ENCODE data around the gene NMNAT3.

Gene NMNAT3

GRCh38 chr3:139538733-139539132, 139.0 kb downstream of the NMNAT3 start:
- peak; percentile 28 for DNase-seq

GRCh38 chr3:139537795-139538621, 139.8 kb downstream of the NMNAT3 start:
- no peak for DNase-seq

DNA sequence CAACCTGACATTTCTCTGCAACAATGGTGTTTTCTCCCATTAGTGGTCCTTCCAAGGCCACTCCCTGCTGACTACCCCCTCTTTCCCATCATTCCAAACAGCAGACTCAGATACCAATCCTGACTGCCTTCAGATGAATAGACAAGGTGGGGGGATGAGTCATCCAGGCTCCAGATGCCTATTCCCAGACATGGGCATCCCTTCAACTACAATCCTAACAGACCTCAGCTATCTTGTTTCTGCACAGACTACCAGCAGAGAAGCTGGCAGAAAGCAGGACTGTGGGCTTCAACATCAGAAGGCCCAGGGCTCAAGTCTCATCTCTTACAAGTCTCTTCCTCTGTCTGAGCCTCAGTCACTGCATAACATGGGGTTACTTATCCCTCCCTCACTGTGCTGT, 140.4 kb downstream of the NMNAT3 start:
- no peak for DNase-seq

- DNase-seq, result peak; percentile 41
Observed at GRCh38 chr3:139534992-139535879, 142.5 kb downstream of the NMNAT3 start.

- peak; percentile 98 for DNase-seq
Observed at GRCh38 chr3:139534455-139534812, 143.3 kb downstream of the NMNAT3 start.

DNA sequence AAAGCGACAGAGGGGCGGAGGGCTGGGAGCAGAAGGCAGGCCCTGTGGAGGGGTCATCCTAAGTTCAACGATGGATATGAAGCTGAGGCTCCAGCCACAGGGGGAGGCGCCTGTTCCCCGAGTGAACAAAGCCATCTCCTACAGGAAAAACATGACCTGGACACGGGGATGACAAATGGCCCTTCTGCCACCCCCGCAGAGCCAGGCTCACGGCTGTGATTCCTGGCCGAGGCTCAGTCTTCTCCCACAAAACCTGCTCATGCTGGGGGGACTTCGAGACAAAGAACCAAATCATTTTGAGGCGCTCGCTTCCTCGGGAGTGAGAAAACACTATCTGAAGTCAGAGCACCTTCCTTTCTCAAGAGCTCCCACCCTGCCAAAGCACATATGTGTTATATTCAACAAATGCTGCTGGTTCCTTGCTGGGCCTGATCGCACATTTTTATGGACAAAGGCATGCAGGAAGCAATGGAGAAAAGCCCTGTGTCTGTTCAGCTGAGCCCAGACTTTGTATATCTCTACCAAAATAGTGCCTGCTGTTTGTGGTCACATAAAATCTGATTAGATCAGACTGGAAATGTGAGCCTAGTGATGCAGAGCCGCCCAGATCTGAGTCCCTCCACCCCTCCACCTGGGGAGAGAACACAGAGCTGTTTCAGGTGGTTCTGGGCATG, 143.9 kb downstream of the NMNAT3 start:
- DNase-seq, result peak; percentile 88

DNA sequence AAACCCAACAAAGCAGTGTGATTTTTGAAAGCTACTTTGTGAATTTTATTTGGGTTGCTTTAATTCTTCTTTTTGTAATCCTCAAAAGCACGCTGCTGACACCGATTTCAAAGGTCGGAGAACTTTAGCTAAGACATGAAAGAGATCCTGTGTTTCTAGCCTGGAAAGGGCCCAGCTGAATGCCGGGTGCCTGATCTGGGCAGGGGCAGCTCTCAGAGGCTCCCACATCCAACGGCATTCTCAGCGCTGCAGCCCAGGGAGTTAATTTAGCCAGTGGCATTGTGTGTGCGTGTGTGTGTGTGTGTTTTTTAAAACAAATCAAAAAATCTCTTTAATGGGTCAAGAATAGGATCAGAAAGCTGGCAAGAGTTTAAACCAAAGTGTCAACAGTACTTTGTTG, 144.8 kb downstream of the NMNAT3 start:
- no peak for DNase-seq

DNA sequence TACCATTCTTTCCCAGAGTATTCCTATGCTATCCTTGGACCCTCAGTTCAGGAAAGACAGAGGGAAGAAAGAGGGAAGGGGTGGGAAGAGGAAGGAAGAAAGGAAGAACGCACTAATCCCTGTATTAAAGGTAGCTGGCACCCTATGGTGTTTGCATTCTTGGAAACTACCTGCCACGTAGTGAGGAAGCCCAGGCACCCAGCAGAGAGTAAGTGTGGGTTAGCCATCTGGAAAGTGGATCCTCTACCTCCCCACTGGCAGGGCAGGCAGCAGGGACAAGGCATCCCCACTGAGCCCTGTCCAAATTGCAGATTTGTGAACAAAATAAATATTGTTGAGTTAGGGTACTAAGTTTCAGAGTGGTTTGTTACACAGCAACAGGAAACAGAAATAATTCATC, 147.1 kb downstream of the NMNAT3 start:
- DNase-seq, result peak; percentile 40

DNA sequence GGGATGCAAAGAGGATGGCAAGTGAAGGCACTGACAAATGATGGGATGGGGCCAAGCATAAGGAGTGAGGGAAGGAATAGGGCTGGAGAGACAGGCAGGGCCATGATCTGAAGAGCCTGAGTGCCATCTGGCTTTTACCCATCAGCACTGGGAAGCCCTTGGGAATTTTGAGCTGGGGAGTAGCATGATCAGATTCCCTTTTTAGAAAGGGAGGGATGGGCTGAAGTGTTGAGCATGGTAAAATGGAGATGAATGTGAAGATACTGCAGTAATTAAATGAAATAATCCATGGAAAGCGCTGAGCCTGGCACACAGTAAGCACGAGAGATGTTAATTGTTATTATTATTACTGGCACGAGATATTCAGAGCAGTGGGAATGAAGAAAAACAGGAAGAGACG, 148.1 kb downstream of the NMNAT3 start:
- DNase-seq, result no peak

DNA sequence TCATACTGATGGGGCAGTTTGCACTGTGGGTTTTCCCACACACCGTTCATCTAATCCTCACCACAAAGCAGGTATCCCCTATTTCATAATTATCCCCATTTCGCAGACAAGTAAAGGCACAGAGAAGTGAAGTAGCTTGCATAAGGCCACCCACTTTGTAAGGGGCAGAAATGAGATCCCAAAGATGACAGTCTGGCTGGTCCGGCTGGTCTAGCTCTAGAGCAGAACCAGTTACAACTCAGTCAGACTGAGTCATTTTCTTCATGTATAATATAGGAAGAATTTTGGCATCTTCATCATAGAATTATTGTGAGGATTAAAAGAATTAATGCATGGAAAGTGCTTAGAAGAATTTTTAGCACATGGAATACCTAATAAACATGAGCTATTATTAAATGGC, 148.8 kb downstream of the NMNAT3 start:
- DNase-seq, result no peak

GRCh38 chr3:139528281-139528680, 149.5 kb downstream of the NMNAT3 start:
- no peak for DNase-seq

GRCh38 chr3:139527265-139527664, 150.5 kb downstream of the NMNAT3 start:
- DNase-seq, result no peak

DNA sequence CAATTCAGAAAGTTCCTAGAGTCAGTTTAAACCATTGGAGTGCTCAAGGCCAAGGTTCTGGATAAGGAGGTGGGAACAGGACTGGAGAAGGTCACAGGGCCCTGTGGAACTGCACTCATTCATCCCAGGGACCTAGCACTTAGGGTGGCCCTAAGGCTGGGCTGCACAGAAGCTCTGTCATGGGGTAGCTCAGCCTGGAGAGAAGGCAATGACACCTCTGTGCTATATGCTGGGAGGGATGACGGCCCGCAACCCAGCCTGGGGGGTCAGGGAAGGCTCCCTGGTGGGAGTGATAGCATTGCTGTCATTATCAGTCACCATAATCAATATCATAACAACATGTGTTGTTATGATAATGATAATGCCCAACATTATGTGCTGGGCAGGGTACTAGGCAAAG, 151.6 kb downstream of the NMNAT3 start:
- DNase-seq, result no peak

DNA sequence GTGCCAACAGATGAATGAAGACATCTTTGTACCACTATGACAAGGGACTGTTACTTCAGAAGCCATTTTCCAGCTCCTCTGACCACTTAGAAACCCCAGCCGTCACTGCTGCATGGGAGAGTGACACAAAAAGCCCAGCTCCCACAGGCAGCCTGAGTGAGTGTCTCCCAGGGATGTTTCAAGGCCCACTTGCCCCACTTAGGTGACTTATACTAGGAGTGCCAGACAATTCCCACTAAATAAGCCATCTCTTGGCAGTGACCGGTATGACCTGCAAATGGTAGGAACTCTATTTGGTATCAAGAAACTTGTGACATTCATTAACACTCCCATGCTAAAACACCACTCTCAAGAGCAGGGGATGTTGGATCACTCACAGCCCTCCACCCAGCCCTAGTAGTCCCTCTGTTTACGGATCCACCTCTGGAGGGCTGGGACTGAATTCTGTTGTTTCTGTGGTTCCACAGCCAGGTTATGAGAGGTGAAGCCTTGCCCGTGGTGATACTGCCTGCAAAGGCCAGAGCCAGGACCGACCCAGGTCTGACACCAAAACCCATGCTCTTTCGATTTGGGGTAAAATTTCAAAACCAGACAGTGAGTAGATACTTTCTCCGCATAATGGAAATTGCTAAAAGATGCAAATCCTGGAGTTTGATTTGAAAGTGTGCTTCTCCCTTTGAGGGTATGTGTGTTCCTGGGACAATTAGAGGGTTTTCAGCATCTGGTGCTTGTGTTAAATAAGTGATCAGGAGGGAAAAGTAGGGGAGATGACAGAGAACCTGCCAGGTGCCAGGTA, 152.7 kb downstream of the NMNAT3 start:
- DNase-seq, result no peak

GRCh38 chr3:139523718-139524117, 154.1 kb downstream of the NMNAT3 start:
- DNase-seq, result no peak

DNA sequence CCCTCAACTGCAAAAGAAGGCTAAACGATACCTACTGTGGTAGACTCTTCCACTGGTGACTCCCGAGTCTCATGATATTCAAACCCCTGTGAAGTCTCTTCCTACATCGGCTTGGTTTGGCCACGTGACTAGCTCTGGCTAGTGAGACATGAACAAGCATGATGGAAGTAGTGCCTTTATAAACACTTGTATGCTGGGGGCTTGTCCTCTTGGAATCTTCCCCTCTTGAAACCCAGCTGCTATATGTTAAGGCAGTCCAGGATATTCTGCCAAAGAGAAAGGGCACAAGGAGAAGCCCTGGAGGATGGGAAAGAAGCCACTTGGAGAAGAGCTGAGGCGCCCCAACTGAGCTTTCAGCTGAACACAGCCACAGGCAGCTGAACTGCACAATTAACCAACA, 154.6 kb downstream of the NMNAT3 start:
- no peak for DNase-seq

- DNase-seq, result no peak
Observed at GRCh38 chr3:139522421-139522820, 155.4 kb downstream of the NMNAT3 start.

DNA sequence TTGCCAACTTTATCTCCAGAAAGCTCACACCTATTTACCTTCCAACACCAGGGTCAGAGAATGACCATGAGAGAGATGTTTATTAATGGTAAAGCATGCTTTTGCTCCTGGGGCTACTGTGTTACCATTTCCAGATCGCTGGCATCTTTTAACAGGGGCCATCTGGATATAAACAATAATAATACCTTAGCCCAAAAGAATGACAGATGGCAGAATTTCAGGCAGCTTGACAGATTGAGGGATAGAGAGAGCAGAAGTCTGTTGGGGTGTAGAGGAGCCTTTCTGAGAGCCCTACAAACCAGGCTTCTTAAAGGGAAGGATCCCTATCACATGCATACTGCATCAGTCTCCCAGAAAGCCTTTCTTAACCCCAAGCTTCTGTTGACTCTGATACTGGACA, 156.0 kb downstream of the NMNAT3 start:
- DNase-seq, result no peak

GRCh38 chr3:139521144-139521543, 156.6 kb downstream of the NMNAT3 start:
- DNase-seq, result no peak

- no peak for DNase-seq
Observed at GRCh38 chr3:139519998-139520737, 157.6 kb downstream of the NMNAT3 start.

DNA sequence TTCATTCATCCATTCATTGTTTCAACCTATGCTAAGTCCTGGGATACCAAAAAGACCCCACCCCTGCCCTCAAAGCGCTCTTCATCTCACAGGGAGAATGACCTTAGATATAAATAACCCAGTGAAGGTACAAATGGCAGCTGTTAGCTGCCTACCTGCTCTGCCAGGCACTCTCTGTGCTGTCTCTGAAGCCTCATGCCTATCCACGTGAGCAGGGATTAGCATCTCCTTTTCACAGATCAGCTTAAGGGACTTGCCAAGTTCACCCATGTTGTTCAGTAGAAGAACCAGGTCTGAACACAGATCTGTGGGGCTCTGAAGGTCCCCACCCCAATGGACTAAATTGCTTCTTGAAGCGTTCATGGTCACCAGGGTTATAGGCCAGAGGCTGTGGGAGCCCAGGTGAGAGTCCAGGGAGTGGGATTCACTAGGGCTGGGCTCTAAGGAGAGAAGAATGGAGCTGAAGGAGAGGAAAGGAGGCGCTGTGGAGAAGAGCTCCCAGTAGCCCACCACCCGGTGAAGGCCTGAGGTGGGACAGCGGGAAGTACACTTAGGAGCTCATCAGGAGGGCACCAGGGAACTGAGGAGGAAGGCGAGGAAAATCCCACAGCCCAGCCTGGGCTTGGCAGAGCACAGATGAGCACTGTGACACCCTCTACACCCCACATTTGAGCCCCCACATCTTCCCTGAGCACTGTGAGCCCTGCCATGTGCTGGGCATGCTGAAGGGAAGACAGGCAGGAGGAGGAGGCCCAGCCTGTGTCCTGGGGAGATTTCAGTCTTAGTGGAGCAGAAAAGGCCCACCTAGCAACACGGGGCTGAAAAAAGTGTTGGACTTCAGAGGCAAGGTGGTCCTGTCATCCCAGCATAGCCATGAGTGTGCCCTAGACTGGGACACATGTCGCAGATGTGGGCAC, 158.6 kb downstream of the NMNAT3 start:
- DNase-seq, result no peak

Measured in COR-L47 (cell line).